OCI-LY3 (cell line): ENCODE measurements around the gene SGPL1.

Experiments
- EZH2phosphoT487 ChIP-seq: fragments of 200-600 bp; shearing (Covaris generic); IDR thresholded peaks from 2 replicates; pipeline ENCODE4 v1.6.1; 2018; ENCODE audit warnings: antibody characterized with exemption, mixed run types, low read depth
- TF ChIP-seq, protein P1 (sequence below): fragments of 200-600, 300-600 bp; sonication (generic); IDR thresholded peaks from 2 replicates; pipeline ENCODE4 v1.5.1; 2014; ENCODE audit warnings: antibody characterized with exemption, low read length, low read depth

GRCh38 chr10:70908406-70909296 lies 92.9 kb downstream of the SGPL1 start:
- TF ChIP-seq, protein P1, sequence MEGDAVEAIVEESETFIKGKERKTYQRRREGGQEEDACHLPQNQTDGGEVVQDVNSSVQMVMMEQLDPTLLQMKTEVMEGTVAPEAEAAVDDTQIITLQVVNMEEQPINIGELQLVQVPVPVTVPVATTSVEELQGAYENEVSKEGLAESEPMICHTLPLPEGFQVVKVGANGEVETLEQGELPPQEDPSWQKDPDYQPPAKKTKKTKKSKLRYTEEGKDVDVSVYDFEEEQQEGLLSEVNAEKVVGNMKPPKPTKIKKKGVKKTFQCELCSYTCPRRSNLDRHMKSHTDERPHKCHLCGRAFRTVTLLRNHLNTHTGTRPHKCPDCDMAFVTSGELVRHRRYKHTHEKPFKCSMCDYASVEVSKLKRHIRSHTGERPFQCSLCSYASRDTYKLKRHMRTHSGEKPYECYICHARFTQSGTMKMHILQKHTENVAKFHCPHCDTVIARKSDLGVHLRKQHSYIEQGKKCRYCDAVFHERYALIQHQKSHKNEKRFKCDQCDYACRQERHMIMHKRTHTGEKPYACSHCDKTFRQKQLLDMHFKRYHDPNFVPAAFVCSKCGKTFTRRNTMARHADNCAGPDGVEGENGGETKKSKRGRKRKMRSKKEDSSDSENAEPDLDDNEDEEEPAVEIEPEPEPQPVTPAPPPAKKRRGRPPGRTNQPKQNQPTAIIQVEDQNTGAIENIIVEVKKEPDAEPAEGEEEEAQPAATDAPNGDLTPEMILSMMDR: no peak
- TF ChIP-seq EZH2phosphoT487: no peak
